Nephron progenitor cell (in vitro differentiated cells): ENCODE measurements around the gene TPX2.

Experiments
- DNase-seq: peaks from one replicate; pipeline ENCODE4 v3.0.0; 2021
- H3K27ac Mint-ChIP-seq: 2 replicates; pipeline ENCODE4 v1.8.0; 2021; ENCODE audit warnings: mild to moderate bottlenecking, moderate library complexity, mixed read lengths
- H3K27me3 Mint-ChIP-seq: 2 replicates; pipeline ENCODE4 v1.8.0; 2021; ENCODE audit warnings: mild to moderate bottlenecking, low read depth, mixed read lengths; ENCODE audit not compliant: poor library complexity
- H3K36me3 Mint-ChIP-seq: 2 replicates; pipeline ENCODE4 v1.8.0; 2021; ENCODE audit warnings: low read depth, mixed read lengths
- H3K4me1 Mint-ChIP-seq: 2 replicates; pipeline ENCODE4 v1.8.0; 2021; ENCODE audit warnings: mixed read lengths
- H3K4me3 Mint-ChIP-seq: 2 replicates; pipeline ENCODE4 v1.8.0; 2021; ENCODE audit warnings: mild to moderate bottlenecking, moderate library complexity, mixed read lengths
- H3K9me3 Mint-ChIP-seq: 2 replicates; pipeline ENCODE4 v1.8.0; 2021; ENCODE audit warnings: mild to moderate bottlenecking, moderate library complexity, mixed read lengths
- TF ChIP-seq, protein P1 (sequence below): fragments of 200-600 bp; sonication (generic); IDR thresholded peaks from 2 replicates; pipeline ENCODE4 v1.5.0; 2021; ENCODE audit warnings: antibody characterized with exemption

TPX2 gene

DNA sequence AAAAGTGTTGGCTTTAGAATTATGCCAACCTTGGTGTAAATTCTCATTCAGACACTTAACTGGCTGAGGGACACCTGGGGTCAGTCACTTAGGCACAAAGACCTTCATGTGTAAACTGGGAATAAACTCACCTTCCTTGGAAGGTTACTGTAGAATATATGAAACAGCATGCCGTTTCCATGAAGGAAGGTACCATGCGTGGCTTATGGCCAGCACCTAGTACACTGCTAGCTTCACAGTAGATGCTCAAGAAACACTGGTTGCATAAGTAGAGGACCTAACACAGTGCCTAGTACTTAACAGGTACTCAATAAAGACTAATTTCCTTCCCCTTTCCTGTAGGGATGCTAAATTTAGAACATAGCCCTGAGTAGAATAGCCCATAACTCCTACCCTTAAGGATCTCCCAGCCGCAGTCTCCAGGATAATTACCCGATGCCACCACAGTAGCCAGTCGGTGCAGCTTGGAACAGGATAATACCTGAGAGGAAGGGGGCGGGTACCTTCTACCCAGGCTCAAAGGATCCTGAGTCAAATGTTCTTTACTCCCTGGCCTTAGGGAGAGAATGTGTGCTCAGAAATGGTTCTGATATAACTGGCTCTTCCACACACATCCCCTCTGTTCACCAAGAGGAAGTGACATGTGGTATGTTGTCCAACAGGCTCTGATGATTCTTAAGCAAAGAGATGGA lies 20.0 kb upstream of the TPX2 start:
- Mint-ChIP-seq H3K4me3 (peak overlapping the region; percentile 61), H3K36me3 (peaks cover 56% of the 10 kb centered on the region), H3K9me3 (no peaks in the 10 kb centered on the region), H3K27me3 (no peaks in the 10 kb centered on the region), H3K27ac (no peak overlapping the region), H3K4me1 (peaks cover 64% of the 10 kb centered on the region)
- TF ChIP-seq, protein P1, sequence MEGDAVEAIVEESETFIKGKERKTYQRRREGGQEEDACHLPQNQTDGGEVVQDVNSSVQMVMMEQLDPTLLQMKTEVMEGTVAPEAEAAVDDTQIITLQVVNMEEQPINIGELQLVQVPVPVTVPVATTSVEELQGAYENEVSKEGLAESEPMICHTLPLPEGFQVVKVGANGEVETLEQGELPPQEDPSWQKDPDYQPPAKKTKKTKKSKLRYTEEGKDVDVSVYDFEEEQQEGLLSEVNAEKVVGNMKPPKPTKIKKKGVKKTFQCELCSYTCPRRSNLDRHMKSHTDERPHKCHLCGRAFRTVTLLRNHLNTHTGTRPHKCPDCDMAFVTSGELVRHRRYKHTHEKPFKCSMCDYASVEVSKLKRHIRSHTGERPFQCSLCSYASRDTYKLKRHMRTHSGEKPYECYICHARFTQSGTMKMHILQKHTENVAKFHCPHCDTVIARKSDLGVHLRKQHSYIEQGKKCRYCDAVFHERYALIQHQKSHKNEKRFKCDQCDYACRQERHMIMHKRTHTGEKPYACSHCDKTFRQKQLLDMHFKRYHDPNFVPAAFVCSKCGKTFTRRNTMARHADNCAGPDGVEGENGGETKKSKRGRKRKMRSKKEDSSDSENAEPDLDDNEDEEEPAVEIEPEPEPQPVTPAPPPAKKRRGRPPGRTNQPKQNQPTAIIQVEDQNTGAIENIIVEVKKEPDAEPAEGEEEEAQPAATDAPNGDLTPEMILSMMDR, result no peak
- DNase-seq, result no peak

DNA sequence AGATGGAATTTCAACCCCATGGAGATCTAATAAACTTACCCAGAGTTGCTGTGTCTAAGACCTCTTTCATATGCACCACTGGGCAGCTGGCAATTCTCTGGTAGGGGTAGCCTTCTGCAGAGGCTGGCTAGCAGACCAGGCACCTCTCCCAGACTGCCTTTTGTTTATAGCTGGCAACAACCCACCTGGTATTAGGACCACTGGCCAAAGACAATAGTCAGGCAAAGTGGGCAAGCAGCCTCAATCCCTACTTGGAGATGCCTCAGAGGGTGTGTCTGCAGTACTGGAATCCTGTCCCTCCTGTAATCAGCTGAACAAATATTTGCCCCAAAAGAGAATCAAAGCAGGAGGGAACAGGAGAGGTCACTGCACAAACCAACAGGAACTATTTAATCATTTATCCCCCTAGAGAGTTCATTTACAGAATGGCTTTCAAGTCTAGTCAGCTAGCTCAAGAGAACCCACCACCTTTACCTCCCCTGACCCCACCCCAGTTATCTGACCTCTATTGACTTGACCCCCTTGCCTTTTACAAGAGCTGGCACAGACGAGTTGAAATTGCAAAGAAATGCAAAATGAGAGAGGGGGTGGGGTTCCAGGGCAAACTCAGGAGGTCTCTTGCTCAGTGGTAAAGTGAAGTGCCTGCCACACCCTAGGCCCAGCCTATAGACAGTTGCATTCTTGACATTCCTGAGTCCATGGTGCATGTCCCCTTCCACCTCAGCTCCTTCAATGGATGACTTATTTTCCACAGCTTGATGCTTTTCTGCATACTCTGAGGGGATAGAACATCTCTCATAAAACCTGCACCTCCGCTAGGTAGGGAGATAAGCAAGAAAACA lies 19.2 kb upstream of the TPX2 start:
- H3K4me1 Mint-ChIP-seq, result peaks cover 64% of the 10 kb centered on the region
- TF ChIP-seq, protein P1, result no peak
- H3K9me3 Mint-ChIP-seq, result no peaks in the 10 kb centered on the region
- no peak overlapping the region for H3K27ac Mint-ChIP-seq
- no peaks in the 10 kb centered on the region for H3K27me3 Mint-ChIP-seq
- peak overlapping the region; percentile 88 for H3K4me3 Mint-ChIP-seq
- H3K36me3 Mint-ChIP-seq, result peaks cover 49% of the 10 kb centered on the region
- peak; percentile 29 for DNase-seq

GRCh38 chr20:31720486-31721407 lies 18.3 kb upstream of the TPX2 start:
- H3K27ac Mint-ChIP-seq, result no peak overlapping the region
- TF ChIP-seq, protein P1, result no peak
- H3K4me3 Mint-ChIP-seq, result peak overlapping the region; percentile 88
- DNase-seq, result no peak
- H3K27me3 Mint-ChIP-seq, result peaks cover 3% of the 10 kb centered on the region
- peaks cover 42% of the 10 kb centered on the region for H3K36me3 Mint-ChIP-seq
- peaks cover 60% of the 10 kb centered on the region for H3K4me1 Mint-ChIP-seq
- H3K9me3 Mint-ChIP-seq, result no peaks in the 10 kb centered on the region

DNA sequence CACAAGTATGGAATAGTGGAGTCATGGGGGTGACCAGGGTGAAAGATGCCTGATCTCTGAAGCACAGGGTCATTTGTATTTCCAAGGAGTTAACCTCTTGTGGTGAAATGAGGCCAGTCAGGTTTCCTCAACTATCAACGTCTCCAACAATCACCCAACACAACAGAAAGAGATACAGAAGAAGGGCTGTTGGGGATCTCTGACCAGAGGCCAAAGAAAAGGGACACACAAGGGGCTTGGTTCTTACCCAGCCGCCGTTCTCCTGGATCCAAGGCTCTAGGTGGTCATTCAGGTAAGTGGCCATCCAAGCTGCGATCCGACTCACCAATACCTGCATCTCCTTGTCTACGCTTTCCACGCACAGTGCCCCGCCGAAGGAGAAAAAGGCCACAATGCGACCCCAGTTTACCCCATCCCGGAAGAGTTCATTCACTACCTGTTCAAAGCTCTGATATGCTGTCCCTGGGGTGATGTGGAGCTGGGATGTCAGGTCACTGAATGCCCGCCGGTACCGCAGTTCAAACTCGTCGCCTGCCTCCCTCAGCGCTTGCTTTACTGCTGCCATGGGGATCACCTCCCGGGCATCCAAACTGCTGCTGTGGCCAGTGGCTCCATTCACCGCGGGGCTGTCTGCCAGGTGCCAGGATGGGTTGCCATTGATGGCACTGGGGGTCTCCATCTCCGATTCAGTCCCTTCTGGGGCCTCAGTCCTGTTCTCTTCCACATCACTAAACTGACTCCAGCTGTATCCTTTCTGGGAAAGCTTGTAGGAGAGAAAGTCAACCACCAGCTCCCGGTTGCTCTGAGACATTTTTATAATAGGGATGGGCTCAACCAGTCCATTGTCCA lies 17.5 kb upstream of the TPX2 start:
- TF ChIP-seq, protein P1, result no peak
- peak overlapping the region; percentile 88 for H3K4me3 Mint-ChIP-seq
- peaks cover 3% of the 10 kb centered on the region for H3K27me3 Mint-ChIP-seq
- no peaks in the 10 kb centered on the region for H3K9me3 Mint-ChIP-seq
- H3K4me1 Mint-ChIP-seq, result peaks cover 51% of the 10 kb centered on the region
- H3K36me3 Mint-ChIP-seq, result peaks cover 35% of the 10 kb centered on the region
- no peak for DNase-seq
- H3K27ac Mint-ChIP-seq, result no peak overlapping the region
